Panc1 (cell line): Measurements from ENCODE around the gene HDAC1. TPM values are rescaled to one million over a fixed set of nuclear protein-coding genes. Genes with fewer than 3 reads are reported as not detected.

Experiments
- ATAC-seq: fragments of 200-7000 bp; cut with Tn5 transposase; 2 replicates; pipeline ENCODE4 v1.9.1; 2020; ENCODE audit warnings: mild to moderate bottlenecking, moderate library complexity
- BruUV-seq: library from RNA; stranded (reverse); fragments of 400-500 nt; replicated peaks from 2 replicates; lab custom pipeline; 2021; lab: Mats Ljungman, UMichigan
- CTCF ChIA-PET: fragments of 300-600 bp; sonication (Branson Sonifier 250); formaldehyde crosslinking; loops from one replicate; lab custom pipeline; 2022; ENCODE audit warnings: antibody characterized with exemption; lab: Charles Lee
- POLR2A ChIA-PET: fragments of 300-600 bp; sonication (Branson Sonifier 250); formaldehyde crosslinking; loops from one replicate; lab custom pipeline; 2022; ENCODE audit warnings: antibody characterized with exemption; lab: Charles Lee
- DNase-seq: peaks from one replicate; pipeline ENCODE4 v3.0.0-alpha.2; 2010; ENCODE audit warnings: low read depth, low spot score
- H3K27ac ChIP-seq: 2 replicates; pipeline ENCODE4 v1.5.1; 2011; ENCODE audit warnings: mild to moderate bottlenecking, low read length, inconsistent platforms
- H3K27me3 ChIP-seq: fragments of 200-500 bp; sonication (Bioruptor generic); 2 replicates; pipeline ENCODE4 v1.6.0; 2014; ENCODE audit warnings: low read length, inconsistent platforms; ENCODE audit not compliant: control insufficient read depth, insufficient read depth
- H3K36me3 ChIP-seq: fragments of 200-500 bp; sonication (Bioruptor generic); 2 replicates; pipeline ENCODE4 v1.5.1; 2014; ENCODE audit warnings: inconsistent platforms, mild to moderate bottlenecking, low read length, moderate library complexity; ENCODE audit not compliant: control insufficient read depth, insufficient read depth
- H3K4me1 ChIP-seq: 2 replicates; pipeline ENCODE4 v1.5.1; 2011; ENCODE audit warnings: inconsistent platforms, mild to moderate bottlenecking, low read length, moderate library complexity; ENCODE audit not compliant: control insufficient read depth, insufficient read depth
- H3K4me3 ChIP-seq, 2 experiments: 2 replicates each; pipeline ENCODE4 v1.5.1; 2011 to 2012; ENCODE audit warnings: low read depth in 2 of 2, low read length in 2 of 2, mild to moderate bottlenecking in 2 of 2, inconsistent platforms in 1 of 2, moderate library complexity in 1 of 2
- H3K9me3 ChIP-seq: fragments of 200-500 bp; sonication (Bioruptor generic); 2 replicates; pipeline ENCODE4 v1.5.1; 2014; ENCODE audit warnings: low read depth, mild to moderate bottlenecking, inconsistent platforms, low read length, moderate library complexity; ENCODE audit not compliant: control insufficient read depth, insufficient read depth
- POLR2AphosphoS5 ChIP-seq: IDR thresholded peaks from 2 replicates; pipeline ENCODE4 v1.6.1; 2012; ENCODE audit warnings: mild to moderate bottlenecking, low read depth, low read length, moderate library complexity
- SIN3A ChIP-seq: IDR thresholded peaks from 2 replicates; pipeline ENCODE4 v1.6.1; 2012; ENCODE audit warnings: low read depth, mild to moderate bottlenecking, low read length, moderate library complexity, borderline replicate concordance; ENCODE audit not compliant: insufficient read depth
- TCF7L2 ChIP-seq: IDR thresholded peaks from 2 replicates; pipeline ENCODE4 v1.6.1; 2011; ENCODE audit warnings: mild to moderate bottlenecking, low read depth, low read length, inconsistent platforms
- in situ Hi-C: cut with HindIII; loops from 2 replicates; pipeline ENCODE4 v1.10.0; 2016; ENCODE audit warnings: low sequenced_read_pairs, low pct_unique_long_range_greater_than_20kb
- intact Hi-C: fragments of 100-400 bp; cut with micrococcal nuclease; formaldehyde crosslinking; loops from one replicate; pipeline ENCODE4 v1.10.0; 2022; ENCODE audit not compliant: unreplicated experiment
- total RNA-seq: library from RNA; stranded (reverse); gene quantifications from one replicate; pipeline ENCODE4 v1.2.1, GENCODE V29; 2021; ENCODE audit not compliant: unreplicated experiment
- TF ChIP-seq, protein P1 (sequence below), 2 experiments: IDR thresholded peaks; 2 replicates each; pipeline ENCODE4 v1.6.1; 2011 to 2012; ENCODE audit warnings: low read depth in 2 of 2, control low read depth in 1 of 2, low read length in 1 of 2, mild to moderate bottlenecking in 1 of 2, moderate library complexity in 1 of 2; ENCODE audit not compliant: insufficient read depth in 1 of 2
- TF ChIP-seq, protein P2 (sequence below): fragments of 450-650 bp; IDR thresholded peaks from 2 replicates; pipeline ENCODE4 v1.5.1; 2017; ENCODE audit warnings: mild to moderate bottlenecking

Gene HDAC1
- total RNA-seq, 1 experiment from 2014 or later = 256 TPM

DNA sequence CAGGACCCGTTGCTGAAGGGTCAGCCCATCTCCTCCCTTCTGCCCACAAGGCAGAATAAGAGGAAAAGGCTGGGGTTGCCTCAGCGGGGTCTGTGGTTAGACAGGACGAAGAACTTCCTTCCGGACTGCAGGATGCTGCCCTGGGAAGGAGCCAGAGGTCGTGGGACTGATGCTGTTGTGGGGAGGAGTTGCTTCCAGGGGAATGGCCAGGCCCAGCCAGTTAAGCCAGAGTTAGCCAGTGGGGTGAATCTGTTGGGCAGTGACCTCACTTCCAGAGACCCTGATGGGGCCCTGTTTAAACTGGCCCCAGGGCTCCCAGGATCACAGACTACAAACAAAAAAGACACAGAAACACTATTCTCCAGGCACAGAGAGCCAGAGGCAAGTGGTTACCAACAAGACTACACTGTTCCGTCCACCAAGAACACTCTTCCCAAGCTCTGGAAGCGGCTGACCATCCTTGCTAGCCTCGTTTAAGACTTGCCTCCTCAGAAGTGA, 57.4 kb downstream of the HDAC1 start:
- Histone ChIP-seq H3K4me1 (peaks cover 9% of the 10 kb centered on the region; the same call in 1 of the 2 replicates), H3K27me3 (no peaks in the 10 kb centered on the region), H3K36me3 (no peaks in the 10 kb centered on the region), H3K4me3 (no peak overlapping the region), H3K9me3 (no peaks in the 10 kb centered on the region), H3K27ac (no peak overlapping the region)
- no TSS peak for BruUV-seq
- ChIA-PET CTCF (no interaction called here), POLR2A (no interaction called here)
- no peak for ATAC-seq
- in situ Hi-C loops = no loop called here
- no peak for DNase-seq
- TF ChIP-seq, protein P1, sequence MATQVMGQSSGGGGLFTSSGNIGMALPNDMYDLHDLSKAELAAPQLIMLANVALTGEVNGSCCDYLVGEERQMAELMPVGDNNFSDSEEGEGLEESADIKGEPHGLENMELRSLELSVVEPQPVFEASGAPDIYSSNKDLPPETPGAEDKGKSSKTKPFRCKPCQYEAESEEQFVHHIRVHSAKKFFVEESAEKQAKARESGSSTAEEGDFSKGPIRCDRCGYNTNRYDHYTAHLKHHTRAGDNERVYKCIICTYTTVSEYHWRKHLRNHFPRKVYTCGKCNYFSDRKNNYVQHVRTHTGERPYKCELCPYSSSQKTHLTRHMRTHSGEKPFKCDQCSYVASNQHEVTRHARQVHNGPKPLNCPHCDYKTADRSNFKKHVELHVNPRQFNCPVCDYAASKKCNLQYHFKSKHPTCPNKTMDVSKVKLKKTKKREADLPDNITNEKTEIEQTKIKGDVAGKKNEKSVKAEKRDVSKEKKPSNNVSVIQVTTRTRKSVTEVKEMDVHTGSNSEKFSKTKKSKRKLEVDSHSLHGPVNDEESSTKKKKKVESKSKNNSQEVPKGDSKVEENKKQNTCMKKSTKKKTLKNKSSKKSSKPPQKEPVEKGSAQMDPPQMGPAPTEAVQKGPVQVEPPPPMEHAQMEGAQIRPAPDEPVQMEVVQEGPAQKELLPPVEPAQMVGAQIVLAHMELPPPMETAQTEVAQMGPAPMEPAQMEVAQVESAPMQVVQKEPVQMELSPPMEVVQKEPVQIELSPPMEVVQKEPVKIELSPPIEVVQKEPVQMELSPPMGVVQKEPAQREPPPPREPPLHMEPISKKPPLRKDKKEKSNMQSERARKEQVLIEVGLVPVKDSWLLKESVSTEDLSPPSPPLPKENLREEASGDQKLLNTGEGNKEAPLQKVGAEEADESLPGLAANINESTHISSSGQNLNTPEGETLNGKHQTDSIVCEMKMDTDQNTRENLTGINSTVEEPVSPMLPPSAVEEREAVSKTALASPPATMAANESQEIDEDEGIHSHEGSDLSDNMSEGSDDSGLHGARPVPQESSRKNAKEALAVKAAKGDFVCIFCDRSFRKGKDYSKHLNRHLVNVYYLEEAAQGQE (IDR thresholded peaks at IDR 0.05; ENCODE audit: insufficient read depth in 1 of 2, low read depth in 2 of 2, low read length in 1 of 2) = no peak
- TF ChIP-seq SIN3A (no peak), TCF7L2 (no peak), POLR2AphosphoS5 (no peak)
- TF ChIP-seq, protein P2, sequence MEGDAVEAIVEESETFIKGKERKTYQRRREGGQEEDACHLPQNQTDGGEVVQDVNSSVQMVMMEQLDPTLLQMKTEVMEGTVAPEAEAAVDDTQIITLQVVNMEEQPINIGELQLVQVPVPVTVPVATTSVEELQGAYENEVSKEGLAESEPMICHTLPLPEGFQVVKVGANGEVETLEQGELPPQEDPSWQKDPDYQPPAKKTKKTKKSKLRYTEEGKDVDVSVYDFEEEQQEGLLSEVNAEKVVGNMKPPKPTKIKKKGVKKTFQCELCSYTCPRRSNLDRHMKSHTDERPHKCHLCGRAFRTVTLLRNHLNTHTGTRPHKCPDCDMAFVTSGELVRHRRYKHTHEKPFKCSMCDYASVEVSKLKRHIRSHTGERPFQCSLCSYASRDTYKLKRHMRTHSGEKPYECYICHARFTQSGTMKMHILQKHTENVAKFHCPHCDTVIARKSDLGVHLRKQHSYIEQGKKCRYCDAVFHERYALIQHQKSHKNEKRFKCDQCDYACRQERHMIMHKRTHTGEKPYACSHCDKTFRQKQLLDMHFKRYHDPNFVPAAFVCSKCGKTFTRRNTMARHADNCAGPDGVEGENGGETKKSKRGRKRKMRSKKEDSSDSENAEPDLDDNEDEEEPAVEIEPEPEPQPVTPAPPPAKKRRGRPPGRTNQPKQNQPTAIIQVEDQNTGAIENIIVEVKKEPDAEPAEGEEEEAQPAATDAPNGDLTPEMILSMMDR = no peak
- intact Hi-C loops = no loop called here

DNA sequence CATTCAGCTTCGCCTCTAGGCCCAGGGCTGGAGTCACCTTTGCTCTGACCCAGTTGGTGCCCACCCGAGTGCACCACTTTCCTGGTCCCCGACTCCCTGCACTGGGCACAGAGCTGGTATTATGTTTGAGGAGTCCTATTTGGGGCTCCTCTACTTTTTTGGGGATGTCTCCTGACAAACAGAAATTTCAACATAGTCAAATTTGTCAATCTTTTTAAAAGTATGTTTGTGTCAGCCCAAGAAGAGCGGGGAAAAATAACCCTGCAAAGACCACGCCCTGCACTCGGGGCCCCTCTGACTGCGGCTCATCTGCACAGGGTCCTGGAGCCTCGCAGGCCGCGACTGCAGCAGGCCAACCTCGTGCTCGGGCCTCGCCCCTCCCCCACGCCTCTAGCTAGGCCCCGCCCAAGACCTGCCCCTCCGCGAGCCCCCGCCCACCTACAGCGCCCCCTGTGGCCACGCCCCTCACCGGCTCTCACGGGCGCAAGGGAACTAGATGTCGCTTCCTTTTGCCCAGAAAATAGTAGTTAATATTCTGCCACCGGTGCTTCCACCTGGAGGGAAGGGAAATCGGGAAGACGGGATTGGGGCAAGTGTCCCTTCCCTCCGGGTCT, 59.0 kb downstream of the HDAC1 start:
- in situ Hi-C loops = no loop called here
- peak; percentile 75 for ATAC-seq

More for the DNA sequence above, 59.0 kb downstream of the HDAC1 start:
- CTCF ChIA-PET = interaction anchor here (0.6 kb wide), 1 partner anchor 13 kb away, joined by 7 read pairs; no protein-coding TSS in a partner anchor
- no peaks in the 10 kb centered on the region for H3K27me3 ChIP-seq
- intact Hi-C loops = no loop called here
- peak overlapping the region; percentile 62 to 64 for H3K4me3 ChIP-seq
- no TSS peak for BruUV-seq
- H3K4me1 ChIP-seq = peaks cover 9% of the 10 kb centered on the region; the same call in 1 of the 2 replicates
- peak overlapping the region; percentile 77 for H3K27ac ChIP-seq
- TF ChIP-seq TCF7L2 (no peak), SIN3A (no peak), POLR2AphosphoS5 (no peak)
- TF ChIP-seq, protein P2 = no peak
- TF ChIP-seq, protein P1 (IDR thresholded peaks at IDR 0.05; ENCODE audit: insufficient read depth in 1 of 2, low read depth in 2 of 2, low read length in 1 of 2) = no peak
- no peaks in the 10 kb centered on the region for H3K36me3 ChIP-seq
- POLR2A ChIA-PET = no interaction called here
- no peaks in the 10 kb centered on the region for H3K9me3 ChIP-seq
- no peak for DNase-seq
